H1 (cell line): ENCODE data around the gene RNF214. TPM values are rescaled to one million over a fixed set of nuclear protein-coding genes. Genes with fewer than 3 reads are reported as not detected.

ENCODE experiments used
- ATF2 ChIP-seq: IDR thresholded peaks from 2 replicates; pipeline ENCODE4 v1.6.1; 2012; ENCODE audit warnings: low read length, inconsistent platforms
- BCL11A ChIP-seq, 2 experiments: IDR thresholded peaks; one replicate each; pipeline ENCODE4 v1.6.1; 2011; ENCODE audit warnings: low read depth in 2 of 2, low read length in 2 of 2, mild to moderate bottlenecking in 2 of 2
- FOSL1 ChIP-seq: IDR thresholded peaks from 2 replicates; pipeline ENCODE4 v1.6.1; 2011; ENCODE audit warnings: mild to moderate bottlenecking, low read depth, low read length, moderate library complexity; ENCODE audit not compliant: insufficient read depth
- MAX ChIP-seq: IDR thresholded peaks from 2 replicates; pipeline ENCODE4 v1.6.1; 2012; ENCODE audit warnings: inconsistent platforms
- SP1 ChIP-seq: IDR thresholded peaks from 2 replicates; pipeline ENCODE4 v1.6.1; 2011; ENCODE audit warnings: low read depth, low read length
- ZNF274 ChIP-seq: IDR thresholded peaks from 2 replicates; pipeline ENCODE4 v1.7.0; 2012; ENCODE audit warnings: low read length, borderline replicate concordance; ENCODE audit errors: extremely low read depth
- polyA plus RNA-seq, 7 experiments: library from polyadenylated mRNA; depleted of rRNA in 3 of 7; stranded (reverse) in 5 of 7; unstranded in 2 of 7; fragments of >200 nt in 5 of 7; fragments of 200-250 nt in 2 of 7; gene quantifications; 1 replicate in 5 of 7; 2 replicates in 1 of 7; 4 replicates in 1 of 7; pipeline versions ENCODE4 v1.2.1 to v1.2.3, GENCODE V29; 2011 to 2013; ENCODE audit warnings: missing spikeins in 2 of 7, mixed read lengths in 2 of 7
- total RNA-seq: library from RNA; stranded (reverse); fragmentation: NEBNext Ultra II Directional; extraction: Animal tissue kit (Norgen Biotek cat#: 25700); gene quantifications from 2 replicates; pipeline ENCODE4 v1.2.1, GENCODE V29; 2021

The RNF214 gene
- total and polyA plus RNA-seq, 2 of the 8 experiments (the other 6 are each of a cell fraction or from before 2014, with no cell fraction given), result 34.9 to 35.6 TPM

DNA sequence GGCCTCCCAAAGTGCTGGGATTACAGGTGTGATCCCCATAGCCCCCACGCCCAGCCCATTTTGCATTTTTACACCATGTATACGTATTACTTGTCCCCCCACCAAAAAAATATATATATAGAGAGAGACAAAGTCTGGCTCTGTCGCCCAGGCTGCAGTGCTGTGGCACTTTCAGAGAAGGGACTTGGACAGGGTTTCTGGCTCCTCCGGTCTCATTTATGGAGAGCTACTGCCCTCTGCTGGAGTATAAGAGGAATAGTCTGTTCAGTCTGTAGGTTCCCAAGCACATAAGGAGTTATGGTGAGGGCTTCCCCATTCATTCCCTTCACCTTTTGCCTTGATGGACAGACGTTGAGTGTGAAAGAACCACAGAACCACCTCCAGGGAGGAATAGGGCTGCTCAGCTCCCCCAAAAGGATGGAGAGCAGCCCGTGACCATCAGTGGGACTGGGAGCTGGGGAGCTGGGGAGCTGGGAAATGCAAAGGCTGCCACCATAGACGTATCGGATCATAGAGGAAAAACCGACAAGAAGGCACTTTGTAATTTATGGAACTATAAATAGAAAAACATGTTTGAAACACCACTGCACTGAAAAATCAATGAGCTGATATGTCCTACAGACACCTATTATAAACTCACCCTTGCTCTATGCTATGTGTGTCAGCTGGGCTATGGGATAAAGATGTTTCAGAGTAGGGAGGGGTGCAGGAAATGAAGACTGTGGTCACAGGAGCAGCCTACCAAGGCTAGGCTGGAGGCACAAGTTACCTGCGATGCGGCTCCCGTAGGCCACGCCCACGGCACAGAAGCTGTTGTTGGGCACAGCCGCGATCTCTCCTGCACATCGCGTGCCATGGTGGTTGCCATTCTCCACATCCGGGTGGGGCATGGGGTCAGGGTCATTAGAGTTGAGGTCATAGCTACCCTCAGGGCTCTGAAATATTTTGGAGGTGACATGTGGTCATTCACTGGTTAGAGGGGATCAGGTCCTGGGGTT, 5.8 kb upstream of the RNF214 start (continued):
- TF ChIP-seq MAX, result no peak
- no peak for TF ChIP-seq BCL11A (IDR thresholded peaks at IDR 0.05; ENCODE audit: low read depth in 2 of 2, low read length in 2 of 2)
- TF ChIP-seq SP1, result no peak
- TF ChIP-seq ZNF274, result no peak
- no peak for TF ChIP-seq FOSL1
- no peak for TF ChIP-seq ATF2
